Breast epithelium (tissue), 4 donors: ENCODE results near the gene GABRG1. TPM values are rescaled to one million over a fixed set of nuclear protein-coding genes. Genes with fewer than 3 reads are reported as not detected.

Experiments used
- DNase-seq, 2 donors: peaks; one replicate each; pipeline ENCODE4 v3.0.0-alpha.2; 2019; ENCODE audit warnings: low spot score in 2 of 2
- H3K27ac ChIP-seq, 2 donors: fragments of 200-600 bp; sonication (generic) in 1 of 2; one replicate each; pipeline ENCODE4 v1.5.1; 2016 to 2019; ENCODE audit warnings: mild to moderate bottlenecking in 1 of 2
- H3K27me3 ChIP-seq, 2 donors: fragments of 200-600 bp; sonication (generic) in 1 of 2; one replicate each; pipeline versions ENCODE4 v1.5.1 to v1.6.0; 2017 to 2019; ENCODE audit warnings: control low read depth in 1 of 2, mild to moderate bottlenecking in 1 of 2
- H3K36me3 ChIP-seq: fragments of 200-600 bp; one replicate; pipeline ENCODE4 v1.5.1; 2019
- H3K4me1 ChIP-seq, 2 donors: fragments of 200-600 bp; sonication (generic); one replicate each; pipeline ENCODE4 v1.5.1; 2016 to 2019; ENCODE audit warnings: control low read depth in 1 of 2
- H3K4me3 ChIP-seq, 3 donors: fragments of 200-600 bp; sonication (generic); 1 replicate in 2 of 3; 2 replicates in 1 of 3; pipeline ENCODE4 v1.5.1; 2016 to 2019; ENCODE audit warnings: mild to moderate bottlenecking in 3 of 3, moderate library complexity in 2 of 3
- H3K9me3 ChIP-seq, 2 donors: fragments of 200-600 bp; sonication (generic) in 1 of 2; one replicate each; pipeline ENCODE4 v1.5.1; 2016 to 2019; ENCODE audit warnings: control low read depth in 1 of 2
- POLR2A ChIP-seq: fragments of 450-650 bp; IDR thresholded peaks from one replicate; pipeline ENCODE4 v1.6.1; 2016; ENCODE audit warnings: antibody characterized with exemption, mild to moderate bottlenecking, moderate library complexity
- POLR2AphosphoS5 ChIP-seq, 3 donors: sonication (generic); formaldehyde crosslinking; IDR thresholded peaks; one replicate each; pipeline ENCODE4 v1.6.1; 2017; ENCODE audit warnings: antibody characterized with exemption in 3 of 3
- intact Hi-C: fragments of 100-400 bp; cut with DNase I; formaldehyde crosslinking; loops from one replicate; pipeline ENCODE4 v1.15.1; 2023; ENCODE audit warnings: low total_unique reads
- total RNA-seq, 3 donors: library from RNA; depleted of rRNA; stranded (reverse); fragments of >200 nt; gene quantifications; one replicate each; pipeline ENCODE4 v1.1.0, GENCODE V29; 2016
- TF ChIP-seq, protein P1 (sequence below), 3 donors: fragments of 450-650 bp; IDR thresholded peaks; one replicate each; pipeline ENCODE4 v1.5.1; 2016 to 2017; ENCODE audit warnings: antibody characterized with exemption in 3 of 3, mild to moderate bottlenecking in 3 of 3, moderate library complexity in 3 of 3

Gene GABRG1
- under 1 TPM in 1 of 3 donors, not detected in 2; under 0.01 TPM for total RNA-seq

DNA sequence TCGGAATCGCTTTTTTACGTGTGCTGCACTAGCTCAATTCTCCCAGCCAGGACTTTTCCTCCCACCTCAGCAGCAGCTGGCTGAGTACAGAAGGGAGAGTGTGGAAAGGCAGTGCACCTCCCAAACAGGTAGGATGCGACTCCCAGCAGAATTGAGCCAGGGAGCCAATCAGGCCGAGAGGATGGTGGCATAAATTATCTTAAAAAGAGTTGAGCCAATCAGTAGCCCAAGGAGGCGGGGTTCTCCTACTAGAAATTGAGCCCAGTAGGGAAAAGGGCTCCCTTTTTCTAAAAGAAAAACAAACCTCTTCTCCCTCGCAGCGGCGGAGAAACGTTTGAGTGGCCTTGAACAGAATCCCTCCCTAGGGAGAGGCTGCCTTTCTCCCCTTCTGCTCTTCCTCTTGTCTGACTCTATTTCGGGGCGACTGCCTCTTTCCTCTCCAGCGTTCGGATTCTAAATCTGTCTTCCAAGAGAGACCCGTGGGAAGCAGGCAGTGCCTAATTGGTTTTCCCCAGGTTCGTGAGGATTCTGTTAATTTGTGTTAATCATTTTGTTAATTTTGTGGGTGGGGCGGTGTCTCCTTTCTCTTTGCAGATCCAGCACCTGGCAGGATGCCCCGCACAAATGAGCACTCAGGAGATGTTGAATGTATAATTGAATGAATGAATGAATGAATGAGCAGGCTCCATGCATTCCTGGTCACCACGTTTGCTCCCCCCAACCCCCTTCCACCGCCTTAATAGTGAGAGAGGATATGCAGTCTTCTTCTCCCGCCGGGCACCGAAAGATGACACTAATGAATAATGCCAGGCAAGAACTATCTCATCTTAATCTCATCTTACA lies at the start of gene GABRG1:
TSS of gene GABRG1 (minus strand) at position 142 of the 843 bp plus-strand sequence. CDS start at position 1, 141 bp downstream.
- Histone ChIP-seq H3K27ac (no peak within 1 kb of the TSS), H3K4me3 (peak within 1 kb of the TSS; percentile 7 to 33 (median 9)), H3K9me3 (no peaks in the 10 kb centered on the region), H3K4me1 (no peaks in the 10 kb centered on the region), H3K36me3 (no peaks in the 10 kb centered on the region), H3K27me3 (peaks cover 0 to 24% of the 10 kb centered on the region in 2 donors)
- no peak for TF ChIP-seq POLR2A
- TF ChIP-seq POLR2AphosphoS5 (IDR thresholded peaks at IDR 0.05), result no peak
- TF ChIP-seq, protein P1, sequence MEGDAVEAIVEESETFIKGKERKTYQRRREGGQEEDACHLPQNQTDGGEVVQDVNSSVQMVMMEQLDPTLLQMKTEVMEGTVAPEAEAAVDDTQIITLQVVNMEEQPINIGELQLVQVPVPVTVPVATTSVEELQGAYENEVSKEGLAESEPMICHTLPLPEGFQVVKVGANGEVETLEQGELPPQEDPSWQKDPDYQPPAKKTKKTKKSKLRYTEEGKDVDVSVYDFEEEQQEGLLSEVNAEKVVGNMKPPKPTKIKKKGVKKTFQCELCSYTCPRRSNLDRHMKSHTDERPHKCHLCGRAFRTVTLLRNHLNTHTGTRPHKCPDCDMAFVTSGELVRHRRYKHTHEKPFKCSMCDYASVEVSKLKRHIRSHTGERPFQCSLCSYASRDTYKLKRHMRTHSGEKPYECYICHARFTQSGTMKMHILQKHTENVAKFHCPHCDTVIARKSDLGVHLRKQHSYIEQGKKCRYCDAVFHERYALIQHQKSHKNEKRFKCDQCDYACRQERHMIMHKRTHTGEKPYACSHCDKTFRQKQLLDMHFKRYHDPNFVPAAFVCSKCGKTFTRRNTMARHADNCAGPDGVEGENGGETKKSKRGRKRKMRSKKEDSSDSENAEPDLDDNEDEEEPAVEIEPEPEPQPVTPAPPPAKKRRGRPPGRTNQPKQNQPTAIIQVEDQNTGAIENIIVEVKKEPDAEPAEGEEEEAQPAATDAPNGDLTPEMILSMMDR (IDR thresholded peaks at IDR 0.05), result no peak
- intact Hi-C loops, result no loop called here
- no peak for DNase-seq

DNA sequence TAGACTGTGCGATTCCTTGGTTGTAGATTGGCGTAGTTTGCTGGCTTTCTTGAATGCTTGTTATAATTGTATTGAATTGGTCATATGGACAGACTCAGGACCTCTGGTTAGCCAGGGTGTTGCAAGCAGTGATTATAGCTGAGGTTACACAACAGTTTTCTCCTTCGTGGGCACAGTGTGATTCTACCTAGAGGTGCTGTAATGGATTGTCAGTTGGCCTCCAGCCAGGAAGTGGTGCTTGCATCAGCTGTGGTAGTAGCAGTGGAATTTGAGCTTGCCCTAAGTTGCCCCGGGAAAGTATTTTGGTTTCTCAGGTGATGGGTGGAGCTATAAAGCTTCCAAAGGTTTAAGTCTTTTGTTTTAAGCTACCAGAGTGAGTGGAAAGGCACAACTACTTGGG lies 23.1 kb upstream of the GABRG1 start:
- H3K4me3 ChIP-seq, result no peak overlapping the region
- H3K27ac ChIP-seq, result no peak overlapping the region
- no peak for DNase-seq
- no peak for TF ChIP-seq POLR2A
- TF ChIP-seq, protein P1 (IDR thresholded peaks at IDR 0.05), result no peak
- TF ChIP-seq POLR2AphosphoS5 (IDR thresholded peaks at IDR 0.05), result no peak
- no peaks in the 10 kb centered on the region for H3K27me3 ChIP-seq
- H3K36me3 ChIP-seq, result no peaks in the 10 kb centered on the region
- peaks cover 0 to 7% of the 10 kb centered on the region in 2 donors for H3K9me3 ChIP-seq
- intact Hi-C loops, result no loop called here
- no peaks in the 10 kb centered on the region for H3K4me1 ChIP-seq

DNA sequence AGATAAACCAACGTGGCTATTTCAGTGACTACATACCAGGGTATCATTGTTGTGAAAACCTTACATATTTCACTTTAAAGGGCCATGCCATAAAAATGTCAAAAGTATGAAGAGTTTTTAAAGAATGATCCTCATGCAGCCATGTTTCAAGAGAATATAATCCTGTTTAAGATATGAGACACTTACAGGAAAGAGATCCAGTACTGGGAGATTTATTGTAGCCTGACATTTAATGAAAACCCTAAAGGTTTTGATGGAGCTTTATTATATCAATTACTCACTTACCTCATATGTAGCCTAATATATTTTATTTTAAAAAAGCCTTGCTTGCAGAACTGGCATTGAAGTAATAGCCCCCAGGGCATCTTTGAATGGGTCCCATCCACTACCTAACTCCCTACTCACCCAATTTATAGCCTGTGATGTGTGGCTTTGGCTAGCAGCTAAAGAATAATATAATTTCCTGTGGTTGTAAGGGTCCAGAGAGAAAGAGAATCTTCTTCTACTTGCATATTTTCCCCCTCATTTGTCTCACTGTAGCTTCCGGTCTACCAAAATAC lies 7.7 kb upstream of the GABRG1 start:
- Histone ChIP-seq H3K27me3 (peaks cover 0 to 6% of the 10 kb centered on the region in 2 donors), H3K36me3 (no peaks in the 10 kb centered on the region), H3K4me3 (no peak overlapping the region), H3K9me3 (no peaks in the 10 kb centered on the region), H3K4me1 (no peaks in the 10 kb centered on the region), H3K27ac (no peak overlapping the region)
- DNase-seq, result no peak
- TF ChIP-seq POLR2A (no peak), POLR2AphosphoS5 (IDR thresholded peaks at IDR 0.05) (no peak)
- TF ChIP-seq, protein P1 (IDR thresholded peaks at IDR 0.05), result no peak
- intact Hi-C loops, result no loop called here

DNA sequence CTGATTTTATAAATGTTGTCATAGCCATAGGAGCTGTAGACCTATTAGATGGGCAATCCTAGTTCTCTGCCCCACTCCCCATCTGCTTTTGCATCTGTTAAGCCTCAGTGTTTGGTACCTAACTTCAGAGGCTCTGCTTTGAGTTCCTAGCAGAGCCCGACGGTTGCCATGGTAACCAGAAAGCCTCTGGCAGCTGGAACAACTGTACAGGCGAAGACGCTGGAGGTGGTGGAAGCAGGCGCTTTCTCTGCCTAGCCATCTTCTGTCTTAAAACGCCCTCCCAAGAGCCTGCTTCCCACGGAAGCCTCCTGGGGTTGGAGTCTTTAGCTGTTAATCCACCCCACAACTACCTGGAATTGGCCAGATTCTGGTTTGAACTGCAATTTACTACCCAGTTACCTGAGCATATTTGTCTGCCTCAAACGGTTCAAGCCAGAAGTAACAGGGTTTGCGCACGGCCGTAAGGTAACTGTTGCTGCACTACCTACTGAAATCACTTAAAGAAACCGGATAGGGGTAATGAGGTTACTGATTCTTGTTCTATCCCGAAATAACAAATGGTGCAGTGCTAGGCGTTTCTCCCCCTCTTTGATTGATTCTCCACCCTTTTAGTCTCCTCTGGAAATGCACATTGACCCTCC lies 1.0 kb upstream of the GABRG1 start:
- Histone ChIP-seq H3K36me3 (no peaks in the 10 kb centered on the region), H3K9me3 (no peaks in the 10 kb centered on the region), H3K27ac (no peak overlapping the region), H3K4me3 (peak overlapping the region in 1 of 3 donors; percentile 33), H3K27me3 (peaks cover 0 to 24% of the 10 kb centered on the region in 2 donors), H3K4me1 (no peaks in the 10 kb centered on the region)
- TF ChIP-seq POLR2AphosphoS5 (IDR thresholded peaks at IDR 0.05) (no peak), POLR2A (no peak)
- TF ChIP-seq, protein P1 (IDR thresholded peaks at IDR 0.05), result no peak
- no peak for DNase-seq
- intact Hi-C loops, result no loop called here

DNA sequence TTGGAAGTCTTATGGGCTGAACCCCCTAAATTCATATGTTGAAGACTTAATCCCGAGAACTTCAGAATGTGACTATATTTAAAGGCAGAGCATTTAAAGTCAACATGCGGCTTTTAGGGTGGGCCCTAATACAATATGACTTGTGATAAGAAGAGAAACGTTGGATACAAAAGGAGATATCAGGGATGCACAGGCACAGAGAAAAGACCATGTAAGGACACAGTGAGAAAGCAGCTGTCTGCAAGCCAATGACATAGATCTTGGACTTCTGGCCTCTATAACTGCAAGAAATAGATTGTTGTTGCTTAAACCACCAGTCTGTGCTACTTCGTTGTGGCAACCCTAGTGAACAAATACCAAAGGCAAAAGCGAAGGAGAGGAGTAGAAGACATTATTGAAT lies 42.2 kb downstream of the GABRG1 start:
- H3K4me3 ChIP-seq, result no peak overlapping the region
- H3K9me3 ChIP-seq, result no peaks in the 10 kb centered on the region
- no peaks in the 10 kb centered on the region for H3K4me1 ChIP-seq
- no peak for TF ChIP-seq POLR2A
- TF ChIP-seq, protein P1 (IDR thresholded peaks at IDR 0.05), result no peak
- no peak for TF ChIP-seq POLR2AphosphoS5 (IDR thresholded peaks at IDR 0.05)
- H3K27me3 ChIP-seq, result no peaks in the 10 kb centered on the region
- intact Hi-C loops, result no loop called here
- no peak for DNase-seq
- H3K27ac ChIP-seq, result no peak overlapping the region
- peaks cover 4% of the 10 kb centered on the region for H3K36me3 ChIP-seq
